CD8-positive, alpha-beta memory T cell (primary cell): Measurements from ENCODE around the gene SIT1. TPM values are rescaled to one million over a fixed set of nuclear protein-coding genes. Genes with fewer than 3 reads are reported as not detected.
A peak's percentile ranks its signal among the peaks of the same experiment; 100 is the strongest.

Experiments
- CTCF ChIA-PET: fragments of 350-600 bp; sonication (Branson Sonifier 250); formaldehyde crosslinking; loops from one replicate; lab custom pipeline; 2021; ENCODE audit warnings: antibody characterized with exemption; lab: Charles Lee
- POLR2A ChIA-PET: fragments of 350-600 bp; sonication (Branson Sonifier 250); formaldehyde crosslinking; loops from one replicate; lab custom pipeline; 2021; ENCODE audit warnings: antibody characterized with exemption; lab: Charles Lee
- DNase-seq, 5 donors: peaks; one replicate each; pipeline versions ENCODE4 v3.0.0 to v3.0.0-alpha.2; 2020 to 2022; ENCODE audit warnings: mixed read lengths in 1 of 5
- H3K27ac ChIP-seq: one replicate; pipeline ENCODE4 v1.7.0; 2013; ENCODE audit warnings: low read depth, mild to moderate bottlenecking, low read length, moderate library complexity
- H3K27me3 ChIP-seq: 2 replicates; pipeline ENCODE4 v1.7.0; 2013; ENCODE audit warnings: low read length, mild to moderate bottlenecking; ENCODE audit not compliant: insufficient read depth, poor library complexity, severe bottlenecking
- H3K36me3 ChIP-seq: 2 replicates; pipeline ENCODE4 v1.7.0; 2013; ENCODE audit warnings: mild to moderate bottlenecking, low read length, moderate library complexity; ENCODE audit not compliant: insufficient read depth
- H3K4me1 ChIP-seq: 2 replicates; pipeline ENCODE4 v1.7.0; 2013; ENCODE audit warnings: mild to moderate bottlenecking, low read length, moderate library complexity; ENCODE audit not compliant: insufficient read depth
- H3K4me3 ChIP-seq: 2 replicates; pipeline ENCODE4 v1.7.0; 2013; ENCODE audit warnings: mild to moderate bottlenecking, low read length
- H3K9me3 ChIP-seq: 2 replicates; pipeline ENCODE4 v1.7.0; 2013; ENCODE audit warnings: mild to moderate bottlenecking, low read length
- H3K27ac Mint-ChIP-seq, 8 donors: one replicate each; pipeline ENCODE4 v1.8.0; 2020 to 2021; ENCODE audit warnings: mixed read lengths in 8 of 8, mild to moderate bottlenecking in 6 of 8, inconsistent platforms in 3 of 8, moderate library complexity in 3 of 8
- H3K27me3 Mint-ChIP-seq, 2 donors: one replicate each; pipeline ENCODE4 v1.8.0; 2020 to 2021; ENCODE audit warnings: mixed read lengths in 2 of 2, mild to moderate bottlenecking in 1 of 2, moderate library complexity in 1 of 2
- H3K36me3 Mint-ChIP-seq, 3 donors: one replicate each; pipeline ENCODE4 v1.8.0; 2020 to 2021; ENCODE audit warnings: mixed read lengths in 3 of 3, inconsistent platforms in 1 of 3, mild to moderate bottlenecking in 1 of 3
- H3K4me1 Mint-ChIP-seq, 3 donors: one replicate each; pipeline ENCODE4 v1.8.0; 2020 to 2021; ENCODE audit warnings: mixed read lengths in 3 of 3, inconsistent platforms in 1 of 3, mild to moderate bottlenecking in 1 of 3
- H3K4me3 Mint-ChIP-seq, 7 donors: one replicate each; pipeline ENCODE4 v1.8.0; 2020 to 2021; ENCODE audit warnings: mixed read lengths in 7 of 7, mild to moderate bottlenecking in 6 of 7, moderate library complexity in 4 of 7, inconsistent platforms in 2 of 7
- H3K9me3 Mint-ChIP-seq, 5 donors: one replicate each; pipeline ENCODE4 v1.8.0; 2020 to 2022; ENCODE audit warnings: mixed read lengths in 5 of 5, mild to moderate bottlenecking in 3 of 5, moderate library complexity in 2 of 5, inconsistent platforms in 1 of 5
- polyA plus RNA-seq: library from polyadenylated mRNA; unstranded; fragments of 300-500 nt; fragmentation: Illumina TruSeq; gene quantifications from one replicate; pipeline ENCODE4 v1.2.3, GENCODE V29; 2021
- total RNA-seq, 2 experiments: library from RNA; stranded (reverse); gene quantifications; one replicate each; pipeline ENCODE4 v1.2.3, GENCODE V29; 2021

Gene SIT1
- total and polyA plus RNA-seq, 3 experiments from 2014 or later = 43.1 to 196 (median 43.1) TPM

DNA sequence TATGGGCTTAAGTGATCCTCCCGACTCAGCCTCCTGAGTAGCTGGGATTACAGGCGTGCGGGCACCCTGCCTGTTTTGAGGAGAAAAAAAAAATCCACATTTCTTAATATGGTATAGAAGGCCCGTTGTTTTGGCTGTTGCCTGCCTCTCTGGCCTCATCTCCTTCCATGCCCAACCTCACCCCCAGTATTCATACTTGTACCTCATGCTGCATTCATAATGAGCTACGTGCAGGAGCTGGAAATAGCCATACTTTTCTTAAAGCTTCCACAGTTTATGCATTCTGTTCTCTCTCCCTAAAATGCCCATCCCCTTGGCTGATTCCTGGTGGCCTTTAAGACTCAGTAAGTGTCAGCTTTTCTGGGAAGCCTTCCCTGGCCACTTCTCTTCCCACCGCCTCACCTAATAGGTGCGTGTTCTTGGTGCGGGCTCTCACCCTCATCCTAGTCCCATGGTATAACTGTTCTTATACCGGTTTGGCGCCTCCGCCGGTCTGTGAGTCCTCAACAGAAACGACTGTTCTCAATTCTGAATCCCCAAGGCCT lies 41.1 kb upstream of the SIT1 start:
- Mint-ChIP-seq H3K27ac (peak overlapping the region; percentile 15 to 93 (median 77)), H3K9me3 (no peaks in the 10 kb centered on the region), H3K4me1 (peaks cover 17 to 35% (median 23%) of the 10 kb centered on the region in 3 donors), H3K4me3 (peak overlapping the region; percentile 83 to 99 (median 89)), H3K27me3 (no peaks in the 10 kb centered on the region), H3K36me3 (peaks cover 0 to 4% (median 0%) of the 10 kb centered on the region in 3 donors)
- no peak overlapping the region for H3K4me3 ChIP-seq
- DNase-seq = no peak
- peak overlapping the region; percentile 51 for H3K27ac ChIP-seq
- ChIA-PET CTCF (interaction anchor here (1.0 to 8.6 kb wide), 10 partner anchors 22 to 82 kb away, joined by 3 to 87 read pairs (median 4); partner anchors contain the start of genes ARHGEF39, CCDC107, CREB3 and RMRP), POLR2A (interaction anchor here (0.6 to 1.4 kb wide), 3 partner anchors 27 to 98 kb away, joined by 3 to 6 read pairs (median 4); no protein-coding TSS in a partner anchor)
- H3K9me3 ChIP-seq = no peaks in the 10 kb centered on the region
- peaks cover 2% of the 10 kb centered on the region for H3K36me3 ChIP-seq
- no peaks in the 10 kb centered on the region for H3K27me3 ChIP-seq
- H3K4me1 ChIP-seq = peaks cover 6% of the 10 kb centered on the region

DNA sequence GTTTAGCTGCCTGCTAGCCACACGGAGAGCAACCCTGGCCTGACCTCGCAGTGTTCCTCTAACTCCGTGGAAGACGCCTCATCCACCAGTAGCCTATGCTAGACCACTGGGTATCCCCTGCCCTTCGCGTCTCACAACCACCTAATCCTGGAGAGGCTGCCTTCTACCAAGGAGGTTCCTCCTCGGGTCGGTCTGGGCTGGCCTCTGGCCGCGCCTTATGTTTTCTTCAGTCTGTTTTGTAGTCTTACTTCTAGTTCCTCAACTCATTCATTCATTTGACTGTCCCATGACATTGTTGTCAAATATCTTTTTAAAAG lies 40.6 kb upstream of the SIT1 start:
- Mint-ChIP-seq H3K27ac (peak overlapping the region; percentile 15 to 93 (median 83)), H3K27me3 (no peaks in the 10 kb centered on the region), H3K4me3 (peak overlapping the region; percentile 83 to 99 (median 89)), H3K36me3 (no peaks in the 10 kb centered on the region), H3K4me1 (peaks cover 11 to 30% (median 18%) of the 10 kb centered on the region in 3 donors), H3K9me3 (no peaks in the 10 kb centered on the region)
- no peak for DNase-seq
- no peaks in the 10 kb centered on the region for H3K9me3 ChIP-seq
- no peaks in the 10 kb centered on the region for H3K27me3 ChIP-seq
- H3K36me3 ChIP-seq = no peaks in the 10 kb centered on the region
- H3K27ac ChIP-seq = peak overlapping the region; percentile 51
- POLR2A ChIA-PET = interaction anchor here (0.6 to 1.2 kb wide), 2 partner anchors 74 to 98 kb away, joined by 3 to 4 read pairs; partner anchors contain the start of gene CD72
- CTCF ChIA-PET = interaction anchor here (1.0 to 8.6 kb wide), 11 partner anchors 21 to 86 kb away, joined by 3 to 87 read pairs (median 3); partner anchors contain the start of genes ARHGEF39, CCDC107, CREB3 and RMRP
- H3K4me3 ChIP-seq = peak overlapping the region; percentile 67
- H3K4me1 ChIP-seq = peaks cover 6% of the 10 kb centered on the region

DNA sequence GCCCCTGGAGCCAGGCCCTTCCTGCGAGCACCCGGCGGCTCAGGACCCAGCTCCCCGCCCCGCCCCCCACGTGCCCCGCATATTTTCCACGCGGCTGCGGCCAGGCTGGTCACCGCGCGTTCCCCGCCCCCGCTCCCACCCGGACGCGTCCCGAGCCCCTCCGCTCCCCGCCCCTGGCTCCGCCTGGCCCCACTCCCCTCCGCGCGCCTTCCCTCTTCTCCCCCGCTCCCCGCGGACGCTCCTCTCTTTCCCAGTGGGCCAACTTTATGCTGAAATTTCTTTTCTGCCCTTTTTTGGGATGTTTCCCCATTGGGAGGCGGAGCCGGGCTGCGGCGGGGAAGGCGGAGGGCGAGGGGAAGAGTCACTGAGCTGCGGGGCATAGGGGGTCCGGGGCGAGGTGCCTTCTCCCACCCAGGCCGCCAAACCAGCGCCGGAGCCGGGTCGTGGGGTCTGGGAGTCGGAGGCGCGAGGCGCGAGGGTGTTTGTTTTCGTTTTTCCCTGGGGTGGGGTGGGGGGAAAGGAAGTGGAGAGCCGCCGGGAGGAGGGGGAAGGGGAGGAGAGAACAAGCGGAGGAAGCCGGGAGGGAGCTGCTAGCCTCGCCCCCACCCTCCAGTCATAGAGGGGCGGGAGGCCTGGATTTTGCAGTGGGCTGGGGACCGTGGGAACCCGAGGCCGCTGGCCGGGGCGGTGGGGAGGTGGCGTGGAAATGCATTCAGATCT lies 40.0 kb upstream of the SIT1 start:
- Histone ChIP-seq H3K9me3 (no peaks in the 10 kb centered on the region), H3K27me3 (no peaks in the 10 kb centered on the region), H3K36me3 (no peaks in the 10 kb centered on the region), H3K27ac (peak overlapping the region; percentile 51), H3K4me3 (peak overlapping the region; percentile 67), H3K4me1 (peaks cover 6% of the 10 kb centered on the region)
- H3K27me3 Mint-ChIP-seq = no peaks in the 10 kb centered on the region
- peak overlapping the region; percentile 83 to 99 (median 89) for H3K4me3 Mint-ChIP-seq
- no peaks in the 10 kb centered on the region for H3K36me3 Mint-ChIP-seq
- no peaks in the 10 kb centered on the region for H3K9me3 Mint-ChIP-seq
- peaks cover 10 to 28% (median 18%) of the 10 kb centered on the region in 3 donors for H3K4me1 Mint-ChIP-seq
- ChIA-PET POLR2A (interaction anchor here (0.6 to 1.3 kb wide), 5 partner anchors 31 to 97 kb away, joined by 3 to 6 read pairs (median 4); partner anchors contain the start of genes CCDC107, CD72 and RMRP), CTCF (interaction anchor here (1.1 to 8.6 kb wide), 9 partner anchors 21 to 86 kb away, joined by 3 to 87 read pairs (median 3); partner anchors contain the start of genes CCDC107, CREB3, RMRP and TESK1)
- peak; percentile 16 to 55 (median 23) for DNase-seq
- H3K27ac Mint-ChIP-seq = peak overlapping the region; percentile 15 to 93 (median 83)

DNA sequence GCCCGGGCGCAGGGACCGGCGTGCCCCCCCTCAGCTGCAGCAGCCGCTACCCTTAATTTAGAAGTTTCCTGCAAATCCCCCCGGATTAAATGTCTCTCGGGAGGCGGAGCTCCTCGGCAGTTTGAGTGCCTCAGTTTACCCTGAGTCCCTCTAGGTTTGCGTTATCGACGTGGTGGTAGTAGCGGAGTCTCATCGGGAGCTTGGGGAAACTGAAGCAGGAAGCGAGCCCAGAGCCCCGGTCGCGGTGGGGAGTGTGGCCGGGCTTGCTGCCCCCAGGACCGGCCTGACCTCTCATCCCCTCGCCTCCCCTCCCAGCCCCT lies 39.5 kb upstream of the SIT1 start:
- Histone ChIP-seq H3K36me3 (no peaks in the 10 kb centered on the region), H3K4me3 (peak overlapping the region; percentile 28), H3K27me3 (no peaks in the 10 kb centered on the region), H3K4me1 (peaks cover 6% of the 10 kb centered on the region), H3K27ac (no peak overlapping the region), H3K9me3 (no peaks in the 10 kb centered on the region)
- Mint-ChIP-seq H3K4me1 (peaks cover 10 to 28% (median 18%) of the 10 kb centered on the region in 3 donors), H3K36me3 (no peaks in the 10 kb centered on the region), H3K9me3 (no peaks in the 10 kb centered on the region), H3K27ac (peak overlapping the region in 3 of 8 donors; percentile 66 to 94 (median 79)), H3K4me3 (peak overlapping the region; percentile 73 to 97 (median 88)), H3K27me3 (no peaks in the 10 kb centered on the region)
- ChIA-PET POLR2A (interaction anchor here (0.7 to 1.3 kb wide), 4 partner anchors 31 to 73 kb away, joined by 3 to 6 read pairs (median 4); partner anchors contain the start of genes CCDC107, CD72 and RMRP), CTCF (interaction anchor here (1.5 to 2.6 kb wide), 3 partner anchors 33 to 85 kb away, joined by 3 to 12 read pairs (median 3); partner anchors contain the start of genes CCDC107, RMRP and TESK1)
- no peak for DNase-seq

DNA sequence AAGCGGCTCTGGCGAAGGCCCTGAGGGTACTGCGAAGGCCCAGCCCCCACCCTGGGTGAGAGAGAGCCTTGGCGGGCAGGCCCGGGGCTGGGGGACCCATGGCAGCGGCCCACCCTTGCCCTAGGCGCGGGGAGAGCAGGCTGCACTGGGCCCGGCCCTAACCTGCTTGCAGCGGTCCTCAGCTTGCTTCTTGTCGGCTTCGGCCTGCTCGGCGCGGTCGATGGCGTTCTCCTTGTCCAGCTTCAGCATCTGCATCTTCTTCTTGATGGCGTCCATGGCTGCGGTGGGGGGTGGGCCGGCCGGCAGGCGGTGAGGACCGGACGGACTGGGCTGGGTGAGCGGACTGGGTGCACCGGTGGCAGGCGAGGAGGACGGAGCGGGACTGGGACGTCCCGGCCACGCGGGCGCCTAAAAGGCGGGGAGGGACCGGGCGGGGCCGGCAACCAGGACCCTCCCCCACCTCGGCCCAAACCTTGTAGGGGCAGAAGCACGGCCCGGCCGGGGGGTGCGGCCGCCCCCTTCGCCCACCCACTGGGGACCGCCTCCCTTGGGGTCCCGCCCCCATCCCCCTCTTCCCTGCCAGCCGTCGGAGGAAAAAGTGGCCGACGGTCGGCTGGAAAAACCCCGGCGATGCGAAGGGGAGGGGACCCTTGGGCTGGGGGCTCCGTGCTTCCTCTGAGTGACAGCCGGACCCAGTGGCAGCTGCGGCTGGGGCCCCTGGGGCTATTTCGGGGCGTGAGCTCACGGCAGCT lies 39.0 kb upstream of the SIT1 start, which contains the start of gene TPM2:
Gene TPM2, minus strand, starts transcription at position 384 of the 752 bp plus-strand sequence. Its CDS starts 108 bp downstream, at position 276.
- POLR2A ChIA-PET = interaction anchor here (1.2 to 1.3 kb wide), 3 partner anchors 32 to 72 kb away, joined by 3 to 6 read pairs (median 3); partner anchors contain the start of genes CCDC107, CD72 and RMRP
- CTCF ChIA-PET = interaction anchor here (1.5 to 2.6 kb wide), 3 partner anchors 32 to 85 kb away, joined by 3 to 12 read pairs (median 3); partner anchors contain the start of genes CCDC107, RMRP and TESK1
- no peaks in the 10 kb centered on the region for H3K9me3 Mint-ChIP-seq
- no peaks in the 10 kb centered on the region for H3K36me3 Mint-ChIP-seq
- no peaks in the 10 kb centered on the region for H3K27me3 Mint-ChIP-seq
- Histone ChIP-seq H3K9me3 (no peaks in the 10 kb centered on the region), H3K36me3 (no peaks in the 10 kb centered on the region), H3K4me1 (peaks cover 6% of the 10 kb centered on the region), H3K4me3 (peak within 1 kb of the TSS; percentile 67), H3K27me3 (no peaks in the 10 kb centered on the region), H3K27ac (peak within 1 kb of the TSS; percentile 51)
- H3K4me1 Mint-ChIP-seq = peaks cover 10 to 28% (median 18%) of the 10 kb centered on the region in 3 donors
- peak within 1 kb of the TSS; percentile 15 to 94 (median 71) for H3K27ac Mint-ChIP-seq
- no peak for DNase-seq
- H3K4me3 Mint-ChIP-seq = peak within 1 kb of the TSS; percentile 83 to 99 (median 89)

DNA sequence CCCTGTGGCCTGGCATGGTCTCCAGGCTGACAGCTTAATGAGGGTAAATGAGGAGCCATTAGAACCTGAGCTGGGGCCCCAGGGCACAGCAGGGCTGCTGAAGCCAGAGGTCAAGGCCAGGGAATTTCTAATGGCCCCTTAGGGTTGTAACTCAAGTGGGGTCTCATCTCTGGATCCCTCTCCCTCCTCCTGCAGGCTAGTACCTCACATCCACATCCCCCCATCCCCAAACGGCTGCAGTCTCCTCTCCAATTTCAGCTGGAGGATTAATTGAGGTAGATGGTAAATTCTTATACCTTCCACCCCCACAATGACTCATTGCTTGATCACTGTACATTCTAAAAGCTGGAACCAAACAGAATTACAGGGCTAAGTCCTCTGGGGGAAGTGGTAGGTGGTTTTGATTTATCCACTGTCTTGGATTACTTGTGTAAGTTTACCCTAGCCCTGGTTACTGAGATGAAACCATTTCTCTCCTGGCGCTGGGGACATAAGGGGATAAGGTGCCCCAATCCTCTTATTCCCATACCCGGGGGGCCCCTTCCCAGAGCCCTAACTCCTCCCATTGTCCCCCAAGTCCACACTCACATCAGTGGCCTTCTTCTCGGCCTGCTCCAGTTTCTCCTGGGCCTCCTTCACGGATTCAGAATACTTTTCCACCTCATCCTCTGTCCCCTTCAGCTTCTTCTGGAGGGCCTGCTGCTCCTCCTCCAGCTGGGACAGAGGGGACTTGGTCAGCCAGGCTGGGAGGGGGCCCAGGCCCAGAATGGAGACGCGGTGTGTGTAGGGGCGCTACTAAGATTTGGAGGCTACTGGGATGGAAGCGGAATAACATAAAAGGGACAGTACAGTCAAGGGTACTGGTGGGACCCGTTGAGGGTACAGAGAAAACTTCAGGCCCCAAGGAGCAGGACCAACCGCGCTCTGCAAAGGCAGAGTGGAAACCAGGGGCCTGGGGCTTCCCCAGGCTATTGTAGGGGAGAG lies 38.1 kb upstream of the SIT1 start:
- H3K27ac Mint-ChIP-seq = peak overlapping the region in 6 of 8 donors; percentile 2 to 69 (median 57)
- H3K36me3 Mint-ChIP-seq = peaks cover 0 to 1% (median 0%) of the 10 kb centered on the region in 3 donors
- no peak overlapping the region for H3K4me3 ChIP-seq
- H3K4me1 Mint-ChIP-seq = peaks cover 10 to 28% (median 18%) of the 10 kb centered on the region in 3 donors
- H3K27me3 Mint-ChIP-seq = no peaks in the 10 kb centered on the region
- H3K4me3 Mint-ChIP-seq = peak overlapping the region; percentile 34 to 90 (median 60)
- H3K36me3 ChIP-seq = no peaks in the 10 kb centered on the region
- ChIA-PET CTCF (interaction anchor here (0.7 to 1.6 kb wide), 7 partner anchors 25 to 85 kb away, joined by 3 to 8 read pairs (median 4); partner anchors contain the start of genes CCDC107, RMRP and SIT1), POLR2A (interaction anchor here (0.6 kb wide), 1 partner anchor 19 kb away, joined by 3 read pairs; no protein-coding TSS in a partner anchor)
- no peaks in the 10 kb centered on the region for H3K27me3 ChIP-seq
- H3K4me1 ChIP-seq = peaks cover 6% of the 10 kb centered on the region
- no peaks in the 10 kb centered on the region for H3K9me3 ChIP-seq
- no peaks in the 10 kb centered on the region for H3K9me3 Mint-ChIP-seq
- no peak for DNase-seq
- H3K27ac ChIP-seq = no peak overlapping the region
